GM12892 (cell line): ENCODE data around the gene C3orf20.

Experiments used
- POLR2A ChIP-seq: IDR thresholded peaks from 2 replicates; pipeline ENCODE4 v1.6.1; 2011; ENCODE audit warnings: low read depth, low read length, control low read depth
- POLR2AphosphoS5 ChIP-seq: IDR thresholded peaks from 2 replicates; pipeline ENCODE4 v1.6.1; 2011; ENCODE audit warnings: low read depth, low read length, control low read depth

GRCh38 chr3:14640734-14641133 lies 34.2 kb upstream of the C3orf20 start:
- TF ChIP-seq POLR2A = no peak
- no peak for TF ChIP-seq POLR2AphosphoS5
